GM19035 (cell line): ENCODE data around the gene FBXW8.

Source experiments
- ATAC-seq: cut with Tn5 transposase; IDR thresholded peaks from one replicate; pipeline ENCODE4 v1.9.1; 2021; ENCODE audit not compliant: unreplicated experiment

The FBXW8 gene

GRCh38 chr12:117035287-117035686, 124.5 kb downstream of the FBXW8 start:
- ATAC-seq, result no peak

GRCh38 chr12:117036046-117036445, 125.3 kb downstream of the FBXW8 start:
- ATAC-seq, result no peak

- ATAC-seq, result no peak
Observed at GRCh38 chr12:117036547-117036946, 125.8 kb downstream of the FBXW8 start.

GRCh38 chr12:117037289-117038022, 126.7 kb downstream of the FBXW8 start:
- ATAC-seq, result no peak

DNA sequence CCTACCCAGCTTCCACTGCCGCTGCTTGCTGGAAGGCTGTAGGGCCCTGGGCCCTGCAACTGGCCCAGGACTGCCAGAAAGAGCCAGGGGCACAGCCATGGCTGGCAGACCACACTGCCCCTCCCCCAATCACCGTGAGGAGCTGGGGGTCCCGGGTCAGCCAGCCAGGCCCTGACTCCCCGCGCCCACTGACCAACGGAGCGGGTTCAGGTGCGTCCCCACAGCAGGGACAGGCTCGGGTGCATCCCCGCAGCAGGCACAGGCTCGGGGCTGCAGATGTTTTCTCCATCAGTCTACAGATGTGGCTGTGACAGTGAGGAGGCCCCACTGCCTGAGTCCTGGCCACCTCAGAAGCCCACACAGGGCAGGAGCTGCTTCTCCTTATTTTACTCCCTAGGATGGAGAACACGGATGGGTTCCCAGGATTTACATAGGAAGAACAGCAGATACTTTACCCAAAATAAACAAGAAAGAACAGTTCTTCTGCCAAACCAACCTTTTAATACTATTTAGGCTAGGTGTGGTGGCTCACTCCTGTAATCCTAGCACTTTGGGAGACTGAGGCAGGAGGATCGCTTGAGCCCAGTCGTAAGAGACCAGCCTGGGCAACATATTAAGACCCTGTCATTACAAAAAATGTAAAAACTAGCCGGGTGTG, 127.4 kb downstream of the FBXW8 start:
- no peak for ATAC-seq

- no peak for ATAC-seq
Observed at GRCh38 chr12:117038919-117039318, 128.2 kb downstream of the FBXW8 start.

GRCh38 chr12:117039891-117040309, 129.2 kb downstream of the FBXW8 start:
- no peak for ATAC-seq

DNA sequence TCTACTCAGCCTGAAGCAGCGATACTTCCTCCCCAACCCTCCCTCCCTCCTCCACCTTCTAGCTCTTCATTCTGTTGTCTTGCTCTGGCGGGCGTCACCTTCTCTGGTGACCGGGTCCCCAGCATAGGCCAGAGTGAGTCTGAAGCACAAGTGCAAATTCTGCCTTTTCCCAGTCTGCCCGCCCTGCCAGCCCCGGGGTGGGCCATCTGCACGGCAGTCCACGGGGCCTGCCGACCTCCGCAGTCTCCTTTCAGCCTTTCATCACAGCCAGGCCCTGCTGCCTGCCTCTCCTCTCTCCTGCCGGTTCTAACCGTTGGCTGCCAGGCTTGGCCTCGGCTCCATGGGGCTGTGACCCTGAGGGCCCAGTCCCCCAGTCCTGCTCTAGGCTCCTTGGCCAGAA, 129.7 kb downstream of the FBXW8 start:
- no peak for ATAC-seq

DNA sequence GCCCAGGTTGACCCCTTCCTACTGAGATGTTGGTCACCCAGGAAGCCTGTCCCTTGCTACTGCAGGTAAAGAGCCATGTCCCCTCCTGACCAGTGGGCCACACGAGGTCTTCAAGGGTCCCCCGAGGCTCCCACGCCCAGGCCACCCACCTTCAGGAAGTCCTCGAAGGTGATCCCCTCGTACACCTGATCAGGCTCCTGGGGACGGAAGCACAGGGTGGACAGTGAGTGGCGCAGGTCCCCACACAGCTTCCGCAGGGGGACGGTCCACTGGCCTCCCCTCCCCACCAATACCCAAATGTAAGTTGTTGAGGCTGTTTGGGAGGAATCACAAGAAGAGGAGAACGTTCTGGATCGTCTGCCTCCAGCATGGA, 131.0 kb downstream of the FBXW8 start:
- ATAC-seq, result no peak

- no peak for ATAC-seq
Observed at GRCh38 chr12:117042171-117042842, 131.6 kb downstream of the FBXW8 start.

DNA sequence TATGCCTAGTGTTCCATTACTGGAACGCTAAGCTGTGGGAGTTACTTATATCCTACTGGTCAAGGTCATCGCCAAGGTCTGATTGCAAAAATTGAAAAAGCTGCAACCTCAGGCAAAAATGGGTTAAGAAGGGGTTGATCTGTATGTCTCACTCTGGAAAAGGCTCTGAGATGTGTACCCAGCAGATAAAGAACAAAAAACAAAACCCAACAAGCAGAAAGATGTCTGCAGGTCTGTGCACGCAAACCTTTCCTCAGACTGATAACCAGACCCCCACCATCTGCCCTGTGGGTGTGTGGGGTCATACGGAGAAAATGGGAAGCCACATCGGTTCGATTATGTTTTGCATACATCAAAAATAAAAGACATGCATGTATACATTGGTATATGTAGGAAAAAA, 132.1 kb downstream of the FBXW8 start:
- ATAC-seq, result no peak

- no peak for ATAC-seq
Observed at GRCh38 chr12:117044311-117044710, 133.6 kb downstream of the FBXW8 start.

DNA sequence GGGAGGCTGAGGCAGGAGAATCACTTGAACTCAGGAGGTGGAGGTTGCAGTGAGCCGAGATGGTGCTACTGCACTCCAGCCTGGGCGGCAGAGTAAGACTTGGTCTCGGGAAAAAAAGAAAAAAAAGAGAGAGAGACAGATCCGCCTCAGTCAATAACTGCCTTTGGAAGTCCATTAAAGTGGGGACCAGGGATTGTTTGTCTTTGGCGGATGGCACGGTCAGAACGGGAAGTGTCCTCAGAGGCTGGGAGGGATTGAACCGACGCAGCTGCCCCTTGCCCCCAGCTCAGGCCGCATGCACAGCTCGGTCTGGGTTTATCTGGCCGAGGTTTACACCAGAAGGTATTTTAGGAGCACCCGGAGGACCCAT, 134.0 kb downstream of the FBXW8 start:
- no peak for ATAC-seq

- no peak for ATAC-seq
Observed at GRCh38 chr12:117045160-117046010, 134.6 kb downstream of the FBXW8 start.

- no peak for ATAC-seq
Observed at GRCh38 chr12:117046011-117046369, 135.2 kb downstream of the FBXW8 start.

- ATAC-seq, result no peak
Observed at GRCh38 chr12:117046425-117046824, 135.7 kb downstream of the FBXW8 start.

- ATAC-seq, result no peak
Observed at GRCh38 chr12:117046861-117047530, 136.2 kb downstream of the FBXW8 start.

DNA sequence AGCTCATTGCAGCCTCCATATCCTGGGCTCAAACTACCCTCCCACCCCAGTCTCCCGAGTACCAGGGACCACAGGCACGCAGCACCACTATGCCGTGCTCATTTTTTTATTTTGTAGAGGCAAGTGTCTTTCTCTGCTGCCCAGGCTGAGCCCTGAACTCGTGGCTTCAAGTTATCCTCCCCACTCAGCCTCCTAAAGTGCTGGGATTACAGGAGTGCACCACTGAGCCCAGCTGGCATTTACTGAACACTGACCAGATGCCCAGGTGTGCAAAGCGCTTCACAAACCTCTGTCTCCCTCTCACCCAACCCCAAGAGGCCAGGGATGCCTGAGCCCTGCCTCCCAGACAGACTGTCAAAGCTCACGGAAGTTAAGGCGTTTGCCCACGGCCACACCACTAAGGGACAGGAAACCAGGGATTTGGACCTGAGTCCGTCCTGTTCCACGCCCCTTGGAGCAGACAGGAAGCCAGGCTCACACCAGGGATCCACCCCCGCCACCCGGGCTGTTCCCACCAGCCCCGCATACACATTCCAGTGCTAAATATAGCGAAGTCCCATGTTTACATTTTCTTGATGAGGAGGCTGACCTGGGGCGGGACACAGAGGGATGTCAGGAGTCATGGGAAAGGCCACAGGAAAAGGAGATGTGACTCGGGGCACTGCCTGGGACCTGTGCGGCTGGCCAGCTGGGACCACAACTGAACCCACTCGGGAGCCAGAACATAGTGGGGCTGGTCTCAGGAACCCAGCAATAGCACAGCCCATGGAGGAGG, 137.2 kb downstream of the FBXW8 start:
- ATAC-seq, result no peak

DNA sequence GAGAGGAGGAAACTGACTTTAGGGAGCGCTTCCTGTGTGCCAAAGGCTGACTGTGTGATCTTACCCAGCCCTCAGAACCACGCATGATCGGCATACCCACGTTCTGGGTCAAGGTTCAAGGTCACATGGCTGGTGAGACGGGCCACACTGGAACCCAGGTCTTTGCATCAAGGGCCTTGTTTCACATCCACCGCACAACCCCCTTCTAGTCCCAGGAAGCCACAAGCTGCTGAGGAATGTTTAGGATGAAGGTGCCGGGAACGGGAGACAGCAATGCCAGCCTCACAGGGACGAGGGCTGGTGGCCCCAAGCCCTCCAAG, 137.8 kb downstream of the FBXW8 start:
- ATAC-seq, result no peak

DNA sequence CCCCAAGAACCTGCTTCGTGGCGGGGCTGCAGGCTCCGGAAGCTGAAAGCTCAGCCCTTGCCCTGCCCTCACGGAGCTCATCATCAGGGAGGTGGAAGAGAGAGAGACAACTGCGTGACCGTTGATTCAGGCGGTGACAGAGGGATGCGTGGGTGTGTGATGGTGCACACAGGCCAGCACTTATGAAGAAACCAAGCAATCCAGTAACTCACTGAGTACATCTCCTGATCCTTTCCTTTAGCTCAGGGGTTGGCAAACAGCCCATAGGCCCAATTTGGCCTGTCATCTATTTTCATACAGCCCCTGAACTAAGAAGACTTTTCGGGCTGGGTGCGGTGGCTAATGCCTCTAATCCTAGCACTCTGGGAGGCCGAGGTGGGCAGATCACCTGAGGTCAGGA, 138.5 kb downstream of the FBXW8 start:
- no peak for ATAC-seq
